K562 (cell line): ENCODE data around the gene LSM14B.

Source experiments
- ATF2 ChIP-seq: sonication (generic); formaldehyde crosslinking; IDR thresholded peaks from 2 replicates; pipeline ENCODE4 v1.8.1; 2022; ENCODE audit warnings: missing genetic modification reagents
- BRCA1 ChIP-seq, 2 experiments: fragments of 450-650 bp in 1 of 2; sonication (generic) in 1 of 2; formaldehyde crosslinking in 1 of 2; IDR thresholded peaks; 2 replicates each; pipeline versions ENCODE4 v1.5.0 to v1.6.1; 2017 to 2020; ENCODE audit warnings: mild to moderate bottlenecking in 1 of 2, missing genetic modification reagents in 1 of 2
- BRD4 ChIP-seq: fragments of 200-600 bp; sonication (generic); IDR thresholded peaks from 2 replicates; pipeline ENCODE4 v1.6.1; 2017; ENCODE audit warnings: inconsistent platforms
- CTCF ChIP-seq, 3 experiments: IDR thresholded peaks in 2 of 3; conservative IDR thresholded peaks in 1 of 3; 2 replicates each; pipeline ENCODE4 v1.5.1; 2011 to 2012; ENCODE audit warnings: low read length in 3 of 3, mild to moderate bottlenecking in 3 of 3, control low read depth in 2 of 3, improper control_type of control experiment in 1 of 3, inconsistent platforms in 1 of 3, low read depth in 1 of 3, mixed read lengths in 1 of 3, moderate library complexity in 1 of 3; ENCODE audit not compliant: insufficient read depth in 2 of 3
- E2F4 ChIP-seq: sonication (generic); formaldehyde crosslinking; IDR thresholded peaks from 2 replicates; pipeline ENCODE4 v1.8.0; 2022; ENCODE audit warnings: mild to moderate bottlenecking, low read depth, missing genetic modification reagents
- FOXJ2 ChIP-seq: fragments of 200-800 bp; sonication (Bioruptor generic); IDR thresholded peaks from 2 replicates; pipeline ENCODE4 v1.6.1; 2016; ENCODE audit warnings: missing genetic modification characterization, missing compliant biosample characterization
- JUN ChIP-seq, 2 experiments: sonication (generic) in 1 of 2; formaldehyde crosslinking in 1 of 2; IDR thresholded peaks; 2 replicates each; pipeline versions ENCODE4 v1.6.1 to v1.8.0; 2012 to 2022; ENCODE audit warnings: borderline replicate concordance in 2 of 2, mild to moderate bottlenecking in 2 of 2, improper control_type of control experiment in 1 of 2, low read depth in 1 of 2, low read length in 1 of 2, missing genetic modification reagents in 1 of 2
- MYNN ChIP-seq, 2 experiments: sonication (generic); formaldehyde crosslinking in 1 of 2; IDR thresholded peaks; 2 replicates each; pipeline versions ENCODE4 v1.5.0 to v1.6.1; 2016 to 2020; ENCODE audit warnings: antibody characterized with exemption in 1 of 2, missing genetic modification reagents in 1 of 2
- POLR2A ChIP-seq: fragments of 450-650 bp; conservative IDR thresholded peaks from 2 replicates; pipeline ENCODE4 v1.6.1; 2016
- RBM39 ChIP-seq: fragments of 200-400 bp; formaldehyde crosslinking; optimal IDR thresholded peaks from 2 replicates; pipeline ENCODE3; 2018; ENCODE audit warnings: low read depth, low read length
- REST ChIP-seq, 2 experiments: fragments of 450-650 bp; formaldehyde crosslinking in 1 of 2; IDR thresholded peaks; 2 replicates each; pipeline versions ENCODE4 v1.4.0 to v1.6.1; 2014 to 2020; ENCODE audit warnings: mild to moderate bottlenecking in 2 of 2, borderline replicate concordance in 1 of 2, low read depth in 1 of 2
- SNAPC5 ChIP-seq: fragments of 250-450 bp; sonication (Bioruptor Pico); IDR thresholded peaks from 2 replicates; pipeline ENCODE4 v1.8.0; 2021; ENCODE audit warnings: moderate library complexity, mild to moderate bottlenecking, inconsistent platforms
- ZC3H11A ChIP-seq: IDR thresholded peaks from 2 replicates; pipeline ENCODE4 v1.6.1; 2012; ENCODE audit warnings: low read depth, low read length, improper control_type of control experiment
- ZMIZ1 ChIP-seq, 2 experiments: fragments of 150-350 bp in 1 of 2; IDR thresholded peaks; 2 replicates each; pipeline ENCODE4 v1.6.1; 2012 to 2016; ENCODE audit warnings: low read depth in 2 of 2, low read length in 2 of 2, mild to moderate bottlenecking in 1 of 2, moderate library complexity in 1 of 2

GRCh38 chr20:62101078-62101477 is 21.2 kb upstream of the LSM14B start:
- TF ChIP-seq FOXJ2 (tag): no peak
- TF ChIP-seq E2F4: no peak
- TF ChIP-seq CTCF (IDR thresholded peaks at IDR 0.05 in 2 of 3, conservative IDR thresholded peaks at IDR 0.05 in 1 of 3; ENCODE audit: insufficient read depth in 2 of 3, low read depth in 1 of 3, low read length in 3 of 3): no peak
- TF ChIP-seq BRD4: no peak
- TF ChIP-seq MYNN (IDR thresholded peaks at IDR 0.05): no peak
- no peak for TF ChIP-seq MYNN (CRISPR knock-in tag; IDR thresholded peaks at IDR 0.05)
- no peak for TF ChIP-seq ZMIZ1 (IDR thresholded peaks at IDR 0.05; ENCODE audit: low read depth in 2 of 2, low read length in 2 of 2)
- no peak for TF ChIP-seq REST (IDR thresholded peaks at IDR 0.05; ENCODE audit: borderline replicate concordance)
- no peak for TF ChIP-seq REST (CRISPR knock-in tag; IDR thresholded peaks at IDR 0.05; ENCODE audit: low read depth)
- no peak for TF ChIP-seq BRCA1 (IDR thresholded peaks at IDR 0.05)
- TF ChIP-seq BRCA1 (CRISPR knock-in tag; IDR thresholded peaks at IDR 0.05): no peak
- no peak for TF ChIP-seq ZC3H11A
- TF ChIP-seq RBM39: no peak
- no peak for TF ChIP-seq JUN (IDR thresholded peaks at IDR 0.05; ENCODE audit: borderline replicate concordance, low read depth, low read length)
- TF ChIP-seq JUN (CRISPR knock-in tag; IDR thresholded peaks at IDR 0.05; ENCODE audit: borderline replicate concordance): no peak
- no peak for TF ChIP-seq POLR2A
- TF ChIP-seq SNAPC5 (CRISPR knock-in tag): no peak
- no peak for TF ChIP-seq ATF2 (CRISPR knock-in tag)
